Stomach smooth muscle (tissue), 2 donors: ENCODE data around the gene ANKHD1.
"Not testable (repeated sequence)": the region's sequence is repeated elsewhere in the genome, so short reads cannot be mapped to it uniquely, and the experiment has no call there.

Source experiments
- H3K27ac ChIP-seq: one replicate; pipeline ENCODE4 v1.7.0; 2013; ENCODE audit warnings: mild to moderate bottlenecking, low read length, inconsistent platforms
- H3K27me3 ChIP-seq, 2 donors: one replicate each; pipeline ENCODE4 v1.7.0; 2013; ENCODE audit warnings: low read length in 2 of 2; ENCODE audit not compliant: insufficient read depth in 2 of 2, control insufficient read depth in 1 of 2
- H3K36me3 ChIP-seq, 2 donors: one replicate each; pipeline ENCODE4 v1.7.0; 2013; ENCODE audit warnings: low read length in 2 of 2; ENCODE audit not compliant: control insufficient read depth in 2 of 2, insufficient read depth in 2 of 2
- H3K4me1 ChIP-seq: one replicate; pipeline ENCODE4 v1.7.0; 2013; ENCODE audit warnings: low read length; ENCODE audit not compliant: control insufficient read depth, insufficient read depth
- H3K4me3 ChIP-seq, 2 donors: one replicate each; pipeline ENCODE4 v1.7.0; 2013; ENCODE audit warnings: low read length in 2 of 2
- H3K9ac ChIP-seq, 2 donors: one replicate each; pipeline ENCODE4 v1.7.0; 2013; ENCODE audit warnings: low read length in 2 of 2, mild to moderate bottlenecking in 1 of 2
- H3K9me3 ChIP-seq, 2 donors: one replicate each; pipeline ENCODE4 v1.7.0; 2013; ENCODE audit warnings: low read length in 2 of 2; ENCODE audit not compliant: control insufficient read depth in 2 of 2
- donor health status: healthy.
- donor health status: Pancreatic carcinoma.

Gene ANKHD1

DNA sequence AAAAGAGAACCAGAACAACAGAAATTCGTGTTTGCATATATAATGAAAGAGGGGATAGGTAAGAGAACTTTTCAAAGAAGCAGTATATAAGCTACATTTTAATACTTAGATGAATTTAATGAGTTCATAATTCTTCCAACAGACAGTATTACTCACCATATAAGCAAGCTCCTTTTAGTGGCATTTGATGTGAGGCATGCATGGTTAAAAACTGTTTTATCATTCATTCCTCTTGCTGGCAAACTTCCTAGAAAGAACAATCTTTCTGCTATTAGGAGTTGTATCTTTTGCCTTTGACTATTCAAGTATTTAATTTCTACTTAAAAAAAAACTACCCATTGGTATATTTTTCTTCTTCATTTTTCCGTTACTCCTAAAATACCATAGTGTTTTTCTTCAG lies 80.1 kb downstream of the ANKHD1 start:
- no peaks in the 10 kb centered on the region for H3K27me3 ChIP-seq
- no peaks in the 10 kb centered on the region for H3K9me3 ChIP-seq
- H3K4me3 ChIP-seq: no peak overlapping the region
- no peak overlapping the region for H3K9ac ChIP-seq
- peaks cover 5 to 24% of the 10 kb centered on the region in 2 donors for H3K36me3 ChIP-seq
- no peak overlapping the region for H3K27ac ChIP-seq
- no peaks in the 10 kb centered on the region for H3K4me1 ChIP-seq

DNA sequence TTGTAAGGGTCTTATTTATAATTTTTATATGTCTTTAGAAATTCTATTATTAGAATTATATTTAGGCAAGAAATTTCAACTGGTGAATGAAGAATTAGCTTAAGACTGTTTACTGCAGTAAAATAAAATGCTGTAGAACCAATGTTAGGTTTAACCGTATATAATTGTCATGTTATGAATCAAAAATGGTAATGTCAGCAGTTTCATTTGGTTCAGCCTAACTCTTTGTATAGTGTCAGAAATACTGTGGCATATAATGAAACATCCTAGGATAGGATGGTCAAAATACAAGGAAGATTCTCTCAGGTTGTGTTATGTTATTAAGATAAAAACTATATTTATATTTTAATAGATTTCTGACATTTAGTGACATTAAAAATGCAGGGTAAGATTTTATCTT lies 81.4 kb downstream of the ANKHD1 start:
- H3K9ac ChIP-seq: no peak overlapping the region
- no peaks in the 10 kb centered on the region for H3K27me3 ChIP-seq
- peaks cover 5 to 26% of the 10 kb centered on the region in 2 donors for H3K36me3 ChIP-seq

DNA sequence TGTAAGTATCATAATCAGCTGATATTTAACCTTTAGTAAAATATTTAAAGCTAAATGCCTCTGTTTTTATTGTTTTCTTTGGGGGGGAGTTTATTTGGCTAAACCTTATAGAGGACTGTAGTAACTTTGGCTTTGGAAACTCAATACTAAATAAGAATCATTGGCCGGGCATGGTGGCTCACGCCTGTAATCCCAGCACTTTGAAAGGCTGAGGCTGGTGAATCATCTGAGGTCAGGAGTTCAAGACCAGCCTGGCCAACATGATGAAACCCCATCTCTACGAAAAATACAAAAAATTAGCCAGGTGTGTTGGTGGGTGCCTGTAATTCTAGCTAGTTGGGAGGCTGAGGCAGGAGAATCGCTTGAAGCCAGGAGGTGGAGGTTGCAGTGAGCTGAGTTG lies 86.5 kb downstream of the ANKHD1 start:
- not testable (repeated sequence) for H3K27me3 ChIP-seq, H3K4me1 ChIP-seq, H3K9me3 ChIP-seq, H3K27ac ChIP-seq, H3K4me3 ChIP-seq, H3K9ac ChIP-seq
- H3K36me3 ChIP-seq: peaks cover 5 to 23% of the 10 kb centered on the region in 2 donors

More for the DNA sequence above, 81.4 kb downstream of the ANKHD1 start:
- Histone ChIP-seq H3K4me3 (no peak overlapping the region), H3K27ac (no peak overlapping the region), H3K9me3 (no peaks in the 10 kb centered on the region), H3K4me1 (no peaks in the 10 kb centered on the region)

DNA sequence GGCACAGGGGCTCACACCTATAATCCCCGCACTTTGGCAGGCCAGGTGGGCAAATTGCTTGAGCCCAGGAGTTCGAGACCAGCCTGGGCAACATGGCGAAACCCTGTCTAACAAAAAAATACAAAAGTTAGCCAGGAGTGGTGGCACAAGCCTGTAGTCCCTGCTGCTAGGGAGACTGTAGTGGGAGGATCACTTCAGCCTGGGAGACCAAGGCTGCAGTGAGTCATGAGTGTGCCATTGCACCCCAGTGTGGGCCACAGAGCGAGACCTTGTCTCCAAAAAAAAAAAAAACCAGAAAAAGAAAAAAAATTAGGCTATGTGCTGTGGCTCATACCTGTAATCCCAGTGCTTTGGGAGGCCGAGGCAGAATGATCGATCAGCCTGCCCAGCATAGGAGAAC lies 87.3 kb downstream of the ANKHD1 start:
- H3K9me3 ChIP-seq: no peaks in the 10 kb centered on the region
- H3K27me3 ChIP-seq: no peaks in the 10 kb centered on the region
- H3K9ac ChIP-seq: no peak overlapping the region
- no peak overlapping the region for H3K27ac ChIP-seq
- H3K4me1 ChIP-seq: no peaks in the 10 kb centered on the region
- H3K4me3 ChIP-seq: no peak overlapping the region
- peaks cover 5 to 19% of the 10 kb centered on the region in 2 donors for H3K36me3 ChIP-seq

DNA sequence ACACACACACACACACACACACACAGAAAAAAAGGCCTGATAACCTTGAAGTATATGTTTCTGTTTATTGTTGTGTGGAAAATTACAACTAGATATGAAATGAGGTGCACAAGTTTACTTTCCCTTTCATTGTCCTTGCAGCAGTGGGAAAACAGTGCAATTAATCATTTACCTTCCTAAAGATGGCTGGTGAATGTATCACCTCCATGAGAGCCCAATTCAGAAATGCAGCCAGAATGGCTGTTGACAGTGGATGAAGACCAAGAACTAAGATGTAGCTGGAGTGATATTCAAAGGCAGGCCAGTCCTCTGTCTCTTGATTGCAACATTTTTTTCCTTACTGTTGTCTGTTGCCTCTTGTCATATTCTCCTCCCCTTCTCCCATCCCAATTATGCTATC lies 96.3 kb downstream of the ANKHD1 start:
- no peaks in the 10 kb centered on the region for H3K27me3 ChIP-seq
- no peak overlapping the region for H3K27ac ChIP-seq
- no peak overlapping the region for H3K9ac ChIP-seq
- H3K4me1 ChIP-seq: no peaks in the 10 kb centered on the region
- H3K36me3 ChIP-seq: peaks cover 10 to 12% of the 10 kb centered on the region in 2 donors
- H3K4me3 ChIP-seq: no peak overlapping the region
- no peaks in the 10 kb centered on the region for H3K9me3 ChIP-seq

DNA sequence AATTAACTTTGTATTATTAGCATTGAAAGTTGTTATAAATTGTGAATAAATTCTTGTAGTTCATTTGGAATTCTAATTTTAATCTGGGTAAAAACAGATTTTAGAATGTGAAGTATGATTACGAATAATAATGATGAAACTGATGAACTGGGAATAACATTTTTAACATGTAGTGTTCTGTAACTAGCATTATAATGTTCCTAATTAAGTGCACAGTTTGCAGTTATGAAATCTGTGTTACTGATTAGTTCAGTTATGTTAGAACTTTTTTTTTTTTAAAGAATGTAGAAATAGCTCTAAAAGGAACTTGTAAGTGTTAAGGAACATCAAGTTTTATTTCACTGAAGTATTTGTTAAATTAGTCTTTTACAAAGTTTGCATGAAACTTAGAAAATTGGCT lies 97.0 kb downstream of the ANKHD1 start:
- H3K9me3 ChIP-seq: no peaks in the 10 kb centered on the region
- no peak overlapping the region for H3K27ac ChIP-seq
- H3K36me3 ChIP-seq: peaks cover 10 to 12% of the 10 kb centered on the region in 2 donors
- H3K27me3 ChIP-seq: no peaks in the 10 kb centered on the region
- no peak overlapping the region for H3K9ac ChIP-seq
- H3K4me3 ChIP-seq: no peak overlapping the region
- H3K4me1 ChIP-seq: no peaks in the 10 kb centered on the region

DNA sequence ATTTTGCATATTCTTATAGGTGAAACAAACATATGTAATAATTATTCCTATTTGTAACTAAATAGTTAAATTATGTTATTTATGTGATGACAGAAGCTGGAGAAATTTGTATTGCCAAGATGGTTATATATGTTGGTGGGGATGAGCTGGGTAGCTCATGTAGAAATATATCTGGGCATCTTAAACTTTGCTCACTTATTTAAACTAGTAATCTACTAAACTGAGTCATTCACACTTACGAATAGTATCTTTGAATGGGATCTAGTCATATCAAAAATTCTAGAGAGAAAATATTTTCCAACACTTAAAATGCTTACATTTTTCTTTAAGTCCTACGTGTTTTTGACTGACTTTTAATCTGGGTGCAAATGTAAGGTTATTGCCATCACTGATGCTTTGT lies 101.2 kb downstream of the ANKHD1 start:
- H3K9ac ChIP-seq: no peak overlapping the region
- no peak overlapping the region for H3K27ac ChIP-seq
- no peak overlapping the region for H3K4me3 ChIP-seq
- no peaks in the 10 kb centered on the region for H3K9me3 ChIP-seq
- H3K27me3 ChIP-seq: no peaks in the 10 kb centered on the region
- no peaks in the 10 kb centered on the region for H3K4me1 ChIP-seq
- H3K36me3 ChIP-seq: peaks cover 14 to 24% of the 10 kb centered on the region in 2 donors

DNA sequence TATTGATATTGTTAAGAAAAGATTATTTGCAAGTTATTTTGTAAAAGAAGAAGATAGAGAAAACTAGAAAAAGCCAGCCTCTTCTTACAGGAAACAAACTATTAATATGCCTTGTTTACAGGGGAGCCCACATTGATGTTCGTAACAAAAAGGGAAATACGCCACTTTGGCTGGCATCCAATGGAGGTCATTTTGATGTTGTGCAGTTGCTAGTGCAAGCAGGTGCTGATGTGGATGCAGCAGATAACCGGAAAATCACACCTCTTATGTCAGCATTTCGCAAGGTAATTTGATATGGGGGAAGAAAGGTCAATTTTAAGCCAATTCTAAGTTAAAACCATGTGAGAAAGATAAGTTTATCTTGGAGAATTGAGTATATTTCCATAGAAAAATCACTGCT lies 108.3 kb downstream of the ANKHD1 start:
- Histone ChIP-seq H3K4me3 (no peak overlapping the region), H3K9ac (no peak overlapping the region), H3K27ac (no peak overlapping the region), H3K9me3 (no peaks in the 10 kb centered on the region), H3K36me3 (peaks cover 45 to 53% of the 10 kb centered on the region in 2 donors), H3K27me3 (no peaks in the 10 kb centered on the region), H3K4me1 (no peaks in the 10 kb centered on the region)

DNA sequence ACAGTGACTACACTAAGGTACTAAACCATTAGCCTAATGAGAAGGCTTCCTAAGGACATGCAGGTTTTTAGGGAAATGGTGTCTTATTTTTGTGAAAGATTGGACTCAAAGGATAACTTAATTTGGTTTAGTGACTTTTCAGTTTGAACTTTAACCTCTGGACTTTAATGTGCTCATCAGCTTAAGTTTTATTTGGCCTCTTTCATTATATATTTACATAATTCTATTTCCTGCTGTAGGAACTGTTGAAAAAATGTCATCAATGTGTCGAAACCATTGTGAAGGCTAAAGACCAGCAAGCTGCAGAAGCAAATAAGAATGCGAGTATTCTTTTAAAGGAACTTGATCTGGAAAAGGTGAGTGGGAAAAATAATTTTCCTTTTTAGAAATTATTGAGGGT lies 111.5 kb downstream of the ANKHD1 start:
- H3K27ac ChIP-seq: no peak overlapping the region
- H3K9me3 ChIP-seq: no peaks in the 10 kb centered on the region
- H3K36me3 ChIP-seq: peaks cover 26 to 38% of the 10 kb centered on the region in 2 donors
- no peaks in the 10 kb centered on the region for H3K4me1 ChIP-seq
- no peak overlapping the region for H3K9ac ChIP-seq
- H3K4me3 ChIP-seq: no peak overlapping the region
- no peaks in the 10 kb centered on the region for H3K27me3 ChIP-seq

DNA sequence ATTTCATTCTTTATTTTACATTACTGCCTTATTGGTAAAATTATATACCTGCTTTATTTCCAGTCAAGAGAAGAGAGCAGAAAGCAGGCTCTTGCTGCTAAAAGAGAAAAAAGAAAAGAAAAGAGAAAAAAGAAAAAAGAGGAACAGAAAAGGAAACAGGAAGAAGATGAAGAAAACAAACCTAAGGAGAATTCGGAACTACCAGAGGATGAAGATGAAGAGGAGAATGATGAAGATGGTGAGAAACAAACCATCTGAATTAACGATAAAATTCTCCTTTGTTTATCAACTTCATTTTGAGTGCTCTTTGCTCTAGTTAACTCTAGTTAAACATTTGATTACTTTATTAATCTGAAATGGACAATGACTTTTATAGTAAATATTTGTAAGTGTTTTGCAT lies 122.4 kb downstream of the ANKHD1 start:
- no peak overlapping the region for H3K9ac ChIP-seq

DNA sequence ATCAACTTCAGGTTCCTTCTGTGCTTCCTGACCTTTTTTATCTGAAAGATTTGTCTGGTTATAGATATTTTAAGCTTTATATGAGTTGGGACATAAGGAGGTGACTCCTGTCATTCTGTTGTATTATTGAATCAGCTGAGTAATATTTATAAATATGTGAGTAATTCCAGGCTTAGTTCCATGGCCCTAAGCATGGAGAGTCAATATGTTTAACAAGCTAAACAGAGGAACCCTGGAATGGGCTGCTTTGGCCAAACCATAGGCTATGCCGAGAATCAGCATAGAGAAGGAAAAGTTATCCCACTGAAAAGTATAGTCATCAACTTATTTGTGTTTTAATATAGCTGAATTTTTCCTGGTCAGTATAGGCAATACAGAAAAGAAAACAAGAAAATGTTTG lies 138.6 kb downstream of the ANKHD1 start:
- no peak overlapping the region for H3K9ac ChIP-seq
- no peaks in the 10 kb centered on the region for H3K27me3 ChIP-seq
- no peaks in the 10 kb centered on the region for H3K4me1 ChIP-seq
- H3K27ac ChIP-seq: no peak overlapping the region
- no peaks in the 10 kb centered on the region for H3K9me3 ChIP-seq
- H3K36me3 ChIP-seq: peaks cover 34 to 53% of the 10 kb centered on the region in 2 donors
- H3K4me3 ChIP-seq: no peak overlapping the region

More for the DNA sequence above, 122.4 kb downstream of the ANKHD1 start:
- Histone ChIP-seq H3K9me3 (no peaks in the 10 kb centered on the region), H3K4me3 (no peak overlapping the region), H3K27ac (no peak overlapping the region), H3K36me3 (peaks cover 24 to 30% of the 10 kb centered on the region in 2 donors), H3K4me1 (no peaks in the 10 kb centered on the region), H3K27me3 (no peaks in the 10 kb centered on the region)
